HG03045 (cell line): Measurements from ENCODE around the gene SFMBT1.
A peak's percentile ranks its signal among the peaks of the same experiment; 100 is the strongest.
"Not testable (repeated sequence)": the region's sequence is repeated elsewhere in the genome, so short reads cannot be mapped to it uniquely, and the experiment has no call there.

ENCODE experiments used
- ATAC-seq: cut with Tn5 transposase; IDR thresholded peaks from one replicate; pipeline ENCODE4 v1.9.1; 2021; ENCODE audit warnings: mild to moderate bottlenecking, moderate library complexity; ENCODE audit not compliant: unreplicated experiment

Gene SFMBT1

DNA sequence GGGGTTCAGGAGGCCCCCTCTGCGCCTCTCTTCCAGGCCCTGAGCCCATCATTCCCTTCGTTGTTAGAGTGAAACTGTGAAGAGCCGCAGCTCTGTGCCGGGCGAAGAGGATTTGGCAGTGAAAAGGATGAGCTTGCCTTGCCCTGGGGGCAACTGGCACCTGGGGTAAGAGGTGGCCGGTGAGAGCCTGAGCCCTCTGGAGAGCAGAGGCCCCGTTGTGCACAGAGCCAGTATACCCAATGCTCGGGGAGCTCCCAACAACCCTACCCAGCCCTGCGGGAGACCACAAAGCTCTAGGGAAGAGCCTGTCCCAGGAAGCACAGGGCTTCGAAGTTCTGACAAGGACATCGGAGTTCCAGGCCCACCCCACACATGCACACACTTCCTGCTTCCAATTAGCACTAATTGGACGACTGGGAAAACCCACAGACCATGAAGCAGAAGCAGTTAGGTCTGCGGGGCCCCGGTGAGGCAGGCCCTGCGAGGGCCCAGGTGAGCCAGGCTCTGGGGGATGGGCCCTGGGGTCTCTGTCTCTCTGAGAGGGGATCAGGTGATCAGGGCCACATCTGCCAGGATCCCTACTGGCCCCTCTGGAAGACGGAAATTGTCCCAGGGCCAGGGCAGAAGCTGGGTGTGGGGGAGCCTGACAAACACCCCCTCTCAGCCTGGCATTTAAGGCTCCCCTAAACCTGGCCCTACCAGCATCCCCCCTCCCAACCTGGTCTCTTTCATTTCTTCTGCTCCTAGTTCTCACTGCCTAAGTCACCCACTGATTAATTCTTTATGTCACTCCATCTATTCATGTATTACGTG is 27.9 kb upstream of the SFMBT1 start:
- no peak for ATAC-seq

DNA sequence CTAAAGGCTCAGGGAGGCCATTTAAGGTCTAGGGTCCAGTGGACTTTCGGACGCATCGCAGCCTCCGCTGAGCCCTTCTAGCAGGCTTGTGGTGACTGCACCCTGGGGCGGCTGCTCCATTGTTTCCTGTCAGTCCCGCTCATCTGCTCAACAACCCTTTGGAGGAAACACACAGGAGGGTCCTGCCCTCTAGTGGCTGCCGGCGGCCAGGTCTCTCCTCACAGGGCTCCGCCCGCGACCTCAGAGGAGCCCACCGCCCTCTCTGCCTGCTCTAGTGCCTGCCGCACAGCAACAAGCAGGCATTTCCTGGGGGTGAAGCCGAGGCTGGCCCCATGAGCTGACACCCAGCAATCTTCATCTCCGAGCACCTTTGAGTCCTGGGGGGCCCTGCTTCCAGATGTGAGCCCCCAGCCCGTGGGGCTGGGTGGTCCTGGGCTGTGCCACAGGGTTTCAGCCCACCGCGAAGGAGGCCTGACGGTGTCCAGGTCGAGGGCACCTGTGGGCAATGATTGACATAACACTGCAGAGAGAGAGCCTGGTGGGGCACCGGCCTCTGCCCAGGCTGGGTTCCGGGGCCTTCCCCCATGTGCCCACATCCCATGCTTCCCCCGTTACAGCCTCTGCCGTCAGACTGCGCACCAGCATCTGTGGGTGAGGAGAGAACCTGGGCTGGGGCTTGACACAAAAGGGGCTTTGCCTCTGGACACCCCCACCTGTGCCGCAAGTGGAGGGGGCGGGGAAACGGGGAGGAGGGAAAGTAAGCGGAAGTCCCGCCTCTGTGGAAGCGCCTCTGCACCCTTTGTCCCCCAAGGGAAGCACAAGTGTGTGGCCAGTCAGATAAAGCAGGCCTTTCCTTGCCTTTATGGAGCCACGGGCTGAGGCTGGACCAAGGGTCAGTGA is 27.0 kb upstream of the SFMBT1 start:
- peak; percentile 74 for ATAC-seq

DNA sequence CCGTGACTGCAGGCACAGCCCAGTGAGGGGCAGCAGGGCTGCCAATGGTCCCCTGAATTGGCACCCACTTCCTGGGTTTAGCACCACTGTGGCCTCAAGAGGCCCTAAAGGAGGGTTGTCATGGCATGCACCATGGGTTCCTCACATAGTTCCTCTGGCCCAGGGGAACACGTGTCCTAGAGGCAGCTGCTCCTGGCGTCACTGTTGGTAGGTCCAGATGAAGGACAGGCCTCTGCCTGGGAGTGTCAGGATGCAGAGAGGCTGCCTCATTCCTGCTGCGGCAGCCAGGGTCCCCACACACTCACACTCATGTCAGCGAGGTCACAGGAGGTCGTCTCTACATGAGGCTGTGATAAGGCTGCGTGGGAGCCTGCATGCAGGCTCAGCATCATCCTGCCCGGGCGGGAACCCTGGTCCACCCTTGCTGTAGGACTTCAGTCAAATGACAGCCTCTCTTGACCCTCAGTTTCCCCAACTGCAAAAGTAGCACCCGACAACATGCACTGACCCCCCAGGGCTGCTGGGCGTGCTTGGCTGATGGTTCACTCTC is 26.1 kb upstream of the SFMBT1 start:
- no peak for ATAC-seq

DNA sequence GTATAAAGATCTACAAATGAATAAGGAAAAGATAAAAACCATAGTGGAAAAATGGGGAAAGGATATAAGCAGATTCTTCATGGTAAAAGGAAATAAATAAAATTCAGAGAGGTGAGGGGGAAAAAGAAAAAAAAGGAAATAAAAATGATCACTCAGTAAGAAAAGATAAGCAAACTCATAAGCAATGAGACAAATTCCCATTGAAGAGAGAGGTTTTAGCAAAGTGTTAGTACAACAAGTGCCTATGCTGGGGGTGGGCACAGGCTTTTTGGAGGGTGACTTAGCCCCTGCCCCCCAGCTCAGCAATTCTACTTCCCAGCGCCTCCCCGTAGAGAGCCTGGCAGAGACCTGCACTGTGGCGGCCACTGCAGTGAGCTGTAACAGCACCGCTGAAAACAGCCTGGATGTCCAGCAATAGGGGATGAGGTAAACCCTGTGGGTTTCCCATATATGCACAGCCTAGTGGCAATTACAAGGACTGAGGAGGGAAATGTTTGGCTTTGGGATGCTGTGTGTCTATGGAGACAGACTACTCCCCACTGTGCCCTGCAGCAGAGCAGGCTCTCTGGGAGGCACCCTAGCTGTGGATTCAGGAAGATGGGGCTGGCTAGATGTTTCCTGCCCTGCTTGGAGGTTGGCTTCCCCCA is 23.7 kb upstream of the SFMBT1 start:
- no peak for ATAC-seq

DNA sequence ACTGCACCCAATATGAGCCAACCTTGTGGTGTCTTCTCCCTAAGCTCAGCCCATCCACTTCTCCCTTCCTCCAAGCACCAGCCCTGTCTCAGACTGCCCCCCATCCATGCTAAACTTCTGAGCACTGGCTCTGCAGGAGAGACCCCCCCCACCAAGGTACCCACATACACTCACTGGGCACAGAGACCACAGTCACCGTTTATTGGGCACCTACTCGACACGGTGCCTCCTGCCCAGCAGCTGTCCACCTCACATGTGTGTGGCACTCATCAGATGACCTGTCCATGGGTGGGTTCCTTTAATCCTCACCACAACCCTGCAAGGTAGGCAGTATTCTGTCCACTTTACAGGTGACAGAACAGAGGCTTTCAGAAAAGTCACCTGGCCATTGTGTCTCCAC is 22.3 kb upstream of the SFMBT1 start:
- no peak for ATAC-seq

DNA sequence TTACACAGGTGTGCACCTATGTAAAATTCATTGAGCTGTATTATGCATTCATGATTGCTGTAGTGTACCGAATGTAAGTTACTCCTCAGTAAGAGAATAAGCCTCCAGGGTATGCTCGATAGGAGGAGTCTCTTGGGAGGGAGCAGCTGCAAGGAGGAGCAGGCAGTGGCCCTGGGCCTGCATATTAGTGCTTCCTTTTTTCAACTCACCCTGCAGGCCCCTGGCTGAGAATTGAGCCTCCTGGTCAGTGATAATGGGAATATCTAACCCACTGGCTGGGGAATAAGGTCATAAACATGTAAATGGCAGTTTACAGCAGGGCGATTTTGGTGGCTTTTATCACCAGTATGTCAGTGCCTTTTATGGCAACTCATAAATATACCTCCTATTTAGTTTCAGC is 21.7 kb upstream of the SFMBT1 start:
- ATAC-seq = no peak

DNA sequence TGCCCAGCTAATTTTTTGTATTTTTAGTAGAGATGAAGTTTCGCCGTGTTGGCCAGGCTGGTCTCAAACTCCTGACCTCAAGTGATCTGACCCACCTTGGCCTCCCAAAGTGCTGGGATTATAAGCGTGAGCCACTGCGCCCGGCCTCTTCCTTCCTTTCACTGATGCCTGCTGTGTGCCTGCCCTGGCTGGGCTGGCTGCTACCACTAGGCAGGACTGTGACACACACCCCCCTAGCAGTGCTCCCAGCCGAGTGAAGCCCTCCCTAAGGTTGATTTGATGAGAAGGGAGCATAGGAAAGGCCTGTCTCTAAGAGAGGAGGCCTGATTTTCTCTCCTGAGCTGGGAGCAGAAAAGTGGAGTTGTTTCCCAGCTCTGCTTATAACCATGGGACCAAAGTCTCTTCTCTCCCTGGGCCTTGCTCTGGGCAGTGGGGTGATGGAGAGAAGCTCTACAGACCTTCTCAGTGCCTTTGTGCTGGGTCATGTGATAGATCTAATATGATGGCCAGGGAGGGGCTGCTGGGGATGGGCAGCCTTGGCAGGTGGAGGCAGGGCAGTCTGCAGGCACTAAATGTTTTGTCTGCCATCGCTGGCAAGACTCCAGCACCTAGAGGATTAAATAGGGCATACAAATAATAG is 20.1 kb upstream of the SFMBT1 start:
- ATAC-seq = no peak

DNA sequence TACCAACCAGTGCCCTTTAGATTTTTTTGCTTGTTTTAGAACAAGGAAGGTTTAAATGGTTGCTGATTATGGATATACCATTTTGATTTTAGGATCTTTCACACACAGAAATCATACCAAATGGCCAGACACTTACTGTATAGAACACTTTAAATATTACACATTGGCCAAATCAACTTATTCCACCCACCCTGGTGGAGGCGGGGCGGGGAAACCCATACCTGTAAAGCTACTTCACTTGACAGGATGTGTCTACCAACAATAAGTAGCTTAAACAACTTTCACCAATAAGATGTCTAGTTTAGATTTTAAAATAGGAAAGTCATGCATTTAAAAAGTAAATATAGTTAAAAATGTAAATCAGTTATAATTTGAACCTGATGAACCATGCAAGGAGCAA is 17.0 kb upstream of the SFMBT1 start:
- ATAC-seq = no peak

DNA sequence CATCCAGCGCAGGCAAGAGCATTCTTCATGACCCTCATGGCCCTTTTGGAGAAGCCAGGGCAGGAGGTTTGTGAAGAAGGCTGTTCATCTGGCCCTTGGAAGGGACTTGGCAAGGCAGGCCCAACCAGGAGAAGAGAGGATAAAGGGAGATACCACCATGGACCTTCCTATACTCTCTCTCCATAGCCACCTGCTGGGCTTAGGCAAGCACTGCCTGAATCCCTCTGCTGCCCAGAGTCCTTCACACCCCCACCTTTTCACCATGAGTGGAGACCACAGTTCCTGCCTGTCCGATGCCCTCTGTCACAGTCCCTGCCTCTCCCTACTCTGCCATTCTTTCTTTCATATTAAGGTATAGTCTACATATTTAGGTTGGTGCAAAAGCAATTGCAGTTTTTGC is 10.6 kb upstream of the SFMBT1 start:
- ATAC-seq = no peak

DNA sequence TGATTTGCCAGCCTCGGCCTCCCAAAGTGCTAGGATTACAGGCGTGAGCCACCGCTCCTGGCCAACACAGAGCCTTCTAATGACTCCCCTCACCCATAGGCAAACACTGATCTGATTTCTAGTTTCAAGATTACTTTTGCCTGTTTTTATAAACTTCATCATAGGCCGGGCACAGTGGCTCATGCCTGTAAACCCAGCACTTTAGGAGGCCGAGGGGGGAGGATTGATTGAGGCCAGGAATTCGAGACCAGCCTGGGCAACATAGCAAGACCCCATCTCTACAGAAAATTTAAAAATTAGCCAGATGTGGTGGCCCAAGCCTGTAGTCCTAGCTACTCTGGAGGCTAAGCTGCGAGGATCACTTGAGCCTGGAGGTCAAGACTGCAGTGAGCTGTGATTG is 8.4 kb upstream of the SFMBT1 start:
- not testable (repeated sequence) for ATAC-seq

DNA sequence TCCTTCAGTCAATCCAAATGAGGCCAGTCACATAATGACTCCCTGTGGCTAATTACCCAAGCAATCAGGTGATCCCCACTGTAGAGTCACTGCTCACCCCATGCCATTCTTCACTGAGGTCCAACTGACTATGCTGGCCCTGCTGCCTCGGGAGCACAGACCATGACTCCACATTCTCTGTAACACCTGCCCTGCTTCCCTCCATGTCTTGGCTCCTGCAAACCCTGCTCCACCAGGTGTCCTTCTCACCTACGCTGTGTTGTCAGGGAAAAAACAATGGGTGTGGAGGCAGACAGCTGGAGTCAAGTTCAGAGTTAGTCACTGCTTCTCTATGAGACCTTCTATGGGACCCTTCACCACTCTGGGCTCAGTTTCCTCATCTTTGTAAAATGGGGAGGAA is 6.1 kb upstream of the SFMBT1 start:
- ATAC-seq = no peak

DNA sequence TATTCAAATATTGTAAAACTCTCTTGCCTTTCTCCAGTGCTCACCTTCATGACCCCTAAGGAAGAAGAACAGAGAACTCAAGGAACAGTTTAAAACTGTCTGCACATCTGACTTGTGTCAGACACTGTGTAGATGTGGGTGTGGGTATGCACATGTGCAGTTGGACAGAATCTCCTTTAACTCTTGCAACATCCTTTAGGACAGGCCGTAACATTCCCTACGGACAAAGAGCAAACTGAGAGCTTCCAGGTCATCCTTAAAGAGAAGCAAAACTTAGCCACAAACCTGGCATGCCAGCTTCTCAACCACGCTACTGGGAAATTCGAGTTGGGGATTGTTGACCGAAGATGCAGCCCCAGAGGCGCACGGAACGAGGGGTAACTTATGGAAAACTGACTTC is 4.1 kb upstream of the SFMBT1 start:
- no peak for ATAC-seq

DNA sequence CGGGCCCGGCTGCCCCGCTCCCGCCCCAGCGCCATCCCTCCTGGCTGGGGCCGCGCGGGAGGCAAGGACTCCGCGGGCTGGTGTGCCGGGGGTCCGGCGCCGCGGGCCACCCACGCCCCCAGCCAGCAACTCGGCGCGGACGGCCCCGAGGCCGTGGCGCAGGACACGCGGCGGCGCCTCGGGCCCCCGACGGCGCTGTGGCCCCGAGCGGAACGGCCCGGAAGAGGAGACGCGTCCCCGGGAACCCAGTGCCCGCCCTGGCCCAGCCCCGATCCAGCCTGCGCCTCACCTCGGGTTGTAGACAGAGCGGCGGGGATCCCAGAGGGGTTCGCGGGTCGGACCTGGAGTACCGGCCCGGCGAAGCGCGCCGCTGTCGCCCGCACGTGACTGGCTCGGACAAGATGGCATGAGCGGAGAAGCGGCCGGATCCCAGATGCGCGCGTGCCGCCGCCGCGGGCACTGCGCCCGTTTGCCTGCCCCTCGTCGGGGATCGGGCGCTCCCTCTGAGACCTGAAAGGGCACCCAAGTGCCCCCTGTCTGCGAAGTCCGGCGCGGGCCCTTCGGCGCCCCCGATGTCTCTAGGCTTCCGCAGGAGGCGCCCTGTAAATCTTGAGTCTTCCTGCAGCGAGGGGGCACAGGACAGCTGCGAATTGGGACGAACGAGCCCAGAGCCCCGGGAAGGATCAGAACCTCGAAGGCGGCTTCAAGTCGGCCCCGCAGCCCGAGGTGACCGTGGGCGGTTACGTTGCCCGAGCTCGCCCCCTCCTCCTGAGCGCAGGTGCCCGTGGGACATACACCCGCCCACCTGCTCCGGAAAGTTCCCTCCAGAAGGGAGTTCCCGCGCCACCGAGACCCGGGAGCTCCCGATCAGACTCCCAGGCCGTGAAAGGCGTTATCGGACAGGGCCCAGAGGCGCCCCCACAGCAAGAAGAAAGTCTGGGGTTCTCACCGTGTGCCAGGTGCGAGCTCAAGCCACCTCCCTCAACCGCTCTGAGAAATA is 598 bp upstream of the SFMBT1 start:
- ATAC-seq = peak; percentile 33

DNA sequence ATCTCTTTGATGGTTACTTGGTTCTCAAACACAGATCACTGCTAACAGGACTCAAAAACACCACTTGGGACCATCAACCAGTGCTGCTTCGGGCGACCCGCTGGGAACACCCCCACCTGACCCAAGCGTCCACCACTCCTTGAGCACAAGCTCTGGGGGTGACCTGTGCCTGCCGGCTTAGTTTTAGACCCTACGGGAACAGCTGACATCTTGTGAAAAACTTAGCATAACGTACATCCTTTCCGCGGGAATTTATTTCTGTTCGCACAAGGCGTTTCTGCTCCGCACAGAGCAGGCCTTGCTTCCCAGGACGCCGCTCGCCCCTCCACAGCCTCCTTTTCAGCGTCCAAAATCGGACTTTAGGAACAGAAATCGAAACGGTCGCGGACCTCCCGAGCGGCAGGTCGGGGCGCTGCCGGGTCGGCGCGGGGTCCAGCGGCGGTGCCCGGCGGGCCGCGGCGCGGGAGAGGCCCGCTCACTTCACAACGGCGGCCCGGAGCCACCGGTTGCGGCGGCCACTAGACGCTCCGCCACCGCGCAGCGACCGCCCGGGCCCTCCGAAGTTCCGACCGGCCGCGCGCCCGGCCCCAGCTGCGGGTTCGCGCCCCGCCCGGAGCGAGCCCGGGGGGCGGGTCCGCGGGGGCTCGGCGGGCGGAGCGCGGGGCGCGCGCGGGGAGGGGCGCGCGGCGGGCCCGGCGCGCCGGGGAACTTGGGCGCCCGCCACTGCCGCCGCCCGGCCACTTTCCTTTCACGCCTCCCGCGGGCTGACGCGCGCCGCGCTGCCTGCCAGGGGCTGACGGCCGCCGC is 959 bp downstream of the SFMBT1 start:
- ATAC-seq = peak; percentile 51

DNA sequence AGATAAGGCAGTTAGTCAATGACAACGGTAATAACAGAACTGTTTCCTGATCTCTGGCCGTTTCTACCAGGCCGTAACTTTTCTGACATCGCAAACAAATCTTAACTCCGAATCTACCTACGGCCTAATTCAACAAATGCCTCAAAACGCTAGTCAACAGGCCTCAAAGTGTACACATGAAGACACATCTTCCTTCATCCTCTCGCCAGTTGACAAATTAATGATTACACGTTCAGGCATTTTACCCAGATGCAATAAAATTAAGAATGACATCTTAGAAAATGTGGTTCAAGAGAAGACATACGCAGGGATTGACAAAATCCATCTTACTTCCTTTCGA is 1.5 kb downstream of the SFMBT1 start:
- ATAC-seq = no peak

DNA sequence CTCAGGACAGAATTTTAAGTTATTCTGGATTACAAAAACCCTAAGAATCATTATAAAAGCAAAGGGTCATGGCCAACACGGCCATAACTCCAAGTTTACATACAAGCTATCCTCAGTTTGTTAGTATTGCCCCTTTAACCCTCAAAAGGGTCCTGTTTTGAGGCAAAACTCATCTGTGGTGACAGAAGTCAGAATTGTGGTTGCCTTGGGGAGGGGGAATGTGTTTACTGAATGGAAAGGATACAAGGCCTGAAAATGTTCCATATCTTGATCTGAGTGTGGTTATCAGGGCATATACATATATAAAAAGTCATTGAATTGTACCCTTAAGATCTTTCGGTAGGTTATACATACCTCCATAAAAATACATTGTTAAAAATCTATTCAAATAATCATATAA is 2.1 kb downstream of the SFMBT1 start:
- no peak for ATAC-seq

DNA sequence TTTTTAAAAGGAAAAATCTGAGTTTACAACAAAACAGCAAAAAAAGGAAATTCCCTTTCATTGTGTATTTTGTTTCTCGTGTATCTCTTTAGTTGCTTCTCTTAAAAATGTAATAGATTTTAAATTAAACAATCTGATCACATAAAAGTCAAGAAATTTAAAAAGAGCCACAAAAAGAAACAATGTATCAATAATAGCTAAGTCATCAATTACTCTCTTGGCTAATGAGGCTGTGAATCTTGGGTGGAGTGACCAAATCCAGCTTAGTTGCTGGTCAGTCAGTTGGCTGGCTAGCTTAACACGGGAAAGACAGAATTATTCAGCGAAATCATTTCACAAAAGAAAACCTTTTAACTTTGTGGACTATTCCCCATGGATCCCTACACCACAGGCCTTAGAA is 3.2 kb downstream of the SFMBT1 start:
- ATAC-seq = no peak

DNA sequence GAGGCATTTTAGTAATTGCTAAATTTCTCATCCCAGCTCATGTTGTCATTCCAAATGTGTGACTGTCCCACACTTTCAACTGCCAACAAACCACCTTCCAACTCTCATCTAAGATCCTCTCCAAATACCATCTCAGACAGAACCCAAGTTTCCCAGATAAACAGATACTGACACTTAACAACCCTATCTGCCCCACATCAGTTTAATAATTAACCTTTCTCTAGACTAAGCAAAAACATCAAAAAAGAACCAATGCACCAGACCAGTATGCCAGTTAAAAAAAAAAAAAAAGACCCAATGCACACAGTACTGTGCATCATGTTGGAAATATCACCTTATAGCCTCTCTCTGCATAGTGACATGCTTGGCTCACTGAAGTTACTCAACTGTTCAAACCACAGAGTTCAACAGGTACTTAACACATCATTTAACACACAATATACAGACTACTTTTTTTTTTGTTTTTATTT is 5.5 kb downstream of the SFMBT1 start:
- ATAC-seq = no peak

DNA sequence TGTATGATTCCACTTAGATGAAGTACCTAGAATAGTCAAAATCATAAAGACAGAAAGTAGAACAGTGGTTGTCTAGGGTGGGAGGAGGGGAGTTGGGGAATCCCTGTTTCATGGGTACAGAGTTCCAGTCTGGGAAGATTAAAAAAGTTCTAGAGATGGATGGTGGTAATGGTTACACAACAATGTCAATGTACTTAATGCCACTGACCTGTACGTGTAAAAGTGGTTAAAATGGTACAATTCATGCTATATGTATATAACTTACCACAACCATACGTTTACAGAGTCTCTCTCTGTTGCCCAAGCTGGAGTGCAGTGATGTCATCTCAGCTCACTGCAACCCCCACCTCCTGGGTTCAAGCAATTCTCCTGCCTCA is 6.5 kb downstream of the SFMBT1 start:
- ATAC-seq = no peak
